Mesendoderm (in vitro differentiated cells): ENCODE results near the gene C2orf49.

ENCODE experiments used
- DNase-seq: peaks from one replicate; pipeline ENCODE4 v3.0.0; 2013
- H2AK5ac ChIP-seq: 2 replicates; pipeline ENCODE4 v1.6.1; 2013; ENCODE audit warnings: low read length, inconsistent platforms
- H2BK120ac ChIP-seq: 2 replicates; pipeline ENCODE4 v1.6.1; 2013; ENCODE audit warnings: low read depth, mild to moderate bottlenecking, low read length, moderate library complexity, mixed read lengths
- H2BK15ac ChIP-seq: replicated peaks from 2 replicates; pipeline ENCODE4 v1.6.1; 2013; ENCODE audit warnings: low read depth, mild to moderate bottlenecking, moderate library complexity
- H2BK5ac ChIP-seq: 2 replicates; pipeline ENCODE4 v1.6.1; 2013; ENCODE audit warnings: low read length, inconsistent platforms
- H3K18ac ChIP-seq: 2 replicates; pipeline ENCODE4 v1.6.1; 2013; ENCODE audit warnings: mild to moderate bottlenecking, low read length, mixed read lengths
- H3K23ac ChIP-seq: one replicate; pipeline ENCODE4 v1.6.1; 2013; ENCODE audit warnings: low read length
- H3K27ac ChIP-seq: 2 replicates; pipeline ENCODE4 v1.5.1; 2013; ENCODE audit warnings: low read depth, mild to moderate bottlenecking, inconsistent platforms, low read length, moderate library complexity
- H3K27me3 ChIP-seq: 2 replicates; pipeline ENCODE4 v1.6.1; 2013; ENCODE audit warnings: low read length, control low read depth, mild to moderate bottlenecking, inconsistent platforms; ENCODE audit not compliant: insufficient read depth, poor library complexity
- H3K36me3 ChIP-seq: 2 replicates; pipeline ENCODE4 v1.6.1; 2013; ENCODE audit warnings: low read length, inconsistent platforms; ENCODE audit not compliant: control insufficient read depth, insufficient read depth
- H3K4ac ChIP-seq: one replicate; pipeline ENCODE4 v1.6.1; 2013; ENCODE audit warnings: low read depth, mild to moderate bottlenecking, low read length, moderate library complexity
- H3K4me1 ChIP-seq: 2 replicates; pipeline ENCODE4 v1.6.1; 2013; ENCODE audit warnings: low read depth, low read length, inconsistent platforms; ENCODE audit not compliant: control insufficient read depth
- H3K4me2 ChIP-seq: 2 replicates; pipeline ENCODE4 v1.6.1; 2013; ENCODE audit warnings: low read length
- H3K4me3 ChIP-seq: 2 replicates; pipeline ENCODE4 v1.5.1; 2013; ENCODE audit warnings: mild to moderate bottlenecking, low read length
- H3K56ac ChIP-seq: one replicate; pipeline ENCODE4 v1.6.1; 2013; ENCODE audit warnings: low read length
- H3K79me1 ChIP-seq: 2 replicates; pipeline ENCODE4 v1.6.1; 2013; ENCODE audit warnings: low read length, inconsistent platforms
- H3K79me2 ChIP-seq: 2 replicates; pipeline ENCODE4 v1.6.1; 2013; ENCODE audit warnings: mild to moderate bottlenecking, low read length; ENCODE audit not compliant: control insufficient read depth, insufficient read depth
- H3K9ac ChIP-seq: 2 replicates; pipeline ENCODE4 v1.6.1; 2013; ENCODE audit warnings: low read length, inconsistent platforms
- H4K5ac ChIP-seq: one replicate; pipeline ENCODE4 v1.6.1; 2013; ENCODE audit warnings: low read length
- H4K8ac ChIP-seq: one replicate; pipeline ENCODE4 v1.6.1; 2013; ENCODE audit warnings: low read depth, mild to moderate bottlenecking, control low read depth, low read length, moderate library complexity
- WGBS: extraction: QIAGEN DNeasy Blood & Tissue Kit; methylation state at CpG from one replicate; pipeline ENCODE4 v1.1.7; 2013; ENCODE audit warnings: low lambda C conversion rate, missing lambda C conversion rate; ENCODE audit not compliant: insufficient coverage; ENCODE audit errors: extremely low coverage; 5-methylcytosine and 5-hydroxymethylcytosine counted together

The C2orf49 gene

DNA sequence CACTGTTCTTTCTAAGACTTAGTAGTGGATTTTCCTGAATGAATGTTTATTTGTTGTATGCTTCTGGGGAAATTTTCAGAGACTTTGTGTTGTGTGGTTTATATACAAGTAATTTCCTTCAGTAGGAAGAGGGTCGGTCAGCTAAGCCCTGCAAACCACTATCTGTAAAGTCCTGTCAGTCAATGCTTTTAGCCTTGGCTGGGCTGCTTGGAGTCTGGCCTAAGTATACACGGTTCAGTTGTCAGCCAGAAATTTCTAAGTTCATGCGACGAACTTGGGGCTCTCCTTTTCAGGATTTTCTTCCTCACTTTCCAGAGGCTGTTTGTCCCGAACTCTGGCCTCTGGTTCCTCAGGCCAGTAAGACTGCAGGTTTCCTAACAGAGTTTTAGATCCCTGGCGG, 21.3 kb downstream of the C2orf49 start:
- Histone ChIP-seq H3K4me2 (no peak overlapping the region), H3K4ac (no peak overlapping the region), H3K79me2 (no peaks in the 10 kb centered on the region), H3K56ac (no peak overlapping the region), H2BK120ac (no peak overlapping the region), H4K5ac (no peak overlapping the region), H3K4me1 (no peaks in the 10 kb centered on the region), H2BK15ac (no peak overlapping the region), H3K36me3 (peaks cover 2% of the 10 kb centered on the region), H3K9ac (no peak overlapping the region), H4K8ac (no peak overlapping the region), H3K4me3 (no peak overlapping the region), H3K79me1 (no peaks in the 10 kb centered on the region), H3K23ac (no peak overlapping the region), H2AK5ac (no peak overlapping the region), H3K27ac (no peak overlapping the region), H3K18ac (no peak overlapping the region), H2BK5ac (no peak overlapping the region), H3K27me3 (no peaks in the 10 kb centered on the region)
- WGBS: no CpG with 5 or more reads among the region's 6 CpGs
- DNase-seq: no peak

DNA sequence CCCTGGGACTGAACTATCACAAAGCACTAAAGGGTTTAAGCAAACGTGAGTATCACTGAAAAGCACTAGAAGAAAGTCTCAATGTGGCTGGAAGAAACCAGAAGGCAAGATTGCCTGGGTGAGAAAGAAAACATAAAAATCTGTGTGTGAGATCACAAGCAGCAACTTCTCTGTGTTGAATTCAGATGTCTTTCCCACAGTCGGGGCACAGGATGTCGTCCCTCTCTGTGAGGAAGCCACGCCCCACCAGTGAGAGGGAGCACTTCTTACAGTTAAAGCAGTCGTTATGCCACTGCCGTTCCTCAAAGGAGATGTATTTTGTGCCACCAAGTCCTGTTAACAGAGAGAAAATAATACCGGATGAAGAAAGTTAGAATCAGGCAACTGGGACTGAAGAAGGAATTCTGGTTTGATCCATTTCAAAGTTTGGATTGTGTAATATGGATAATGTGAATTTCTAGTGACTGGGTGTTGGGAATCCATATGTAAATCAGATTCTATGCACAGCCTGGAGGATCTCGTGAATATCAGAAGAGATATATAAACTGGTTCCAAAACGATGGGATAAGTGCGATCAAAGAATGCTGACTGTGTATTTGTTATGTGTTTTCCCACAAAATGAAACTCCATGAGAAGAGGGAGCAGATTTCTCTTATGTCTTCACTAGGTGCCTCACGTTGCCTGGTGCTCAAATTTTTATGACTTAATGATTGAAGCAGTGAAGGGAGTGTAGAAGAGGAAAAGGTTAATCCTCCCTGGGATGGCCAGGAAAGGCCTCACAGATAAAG, 24.0 kb downstream of the C2orf49 start:
- no peak overlapping the region for H3K27ac ChIP-seq
- H3K4me3 ChIP-seq: no peak overlapping the region
- H3K4me1 ChIP-seq: no peaks in the 10 kb centered on the region
- no peak overlapping the region for H3K4me2 ChIP-seq
- no peak overlapping the region for H3K4ac ChIP-seq
- no peak overlapping the region for H3K9ac ChIP-seq
- H4K5ac ChIP-seq: no peak overlapping the region
- H3K23ac ChIP-seq: no peak overlapping the region
- no peak overlapping the region for H2BK120ac ChIP-seq
- H3K56ac ChIP-seq: no peak overlapping the region
- H3K18ac ChIP-seq: no peak overlapping the region
- no CpG with 5 or more reads among the region's 11 CpGs for WGBS
- H4K8ac ChIP-seq: no peak overlapping the region
- peaks cover 4% of the 10 kb centered on the region for H3K36me3 ChIP-seq
- DNase-seq: no peak
- H2BK5ac ChIP-seq: no peak overlapping the region
- H3K79me1 ChIP-seq: no peaks in the 10 kb centered on the region
- no peak overlapping the region for H2BK15ac ChIP-seq
- H2AK5ac ChIP-seq: no peak overlapping the region
- H3K79me2 ChIP-seq: no peaks in the 10 kb centered on the region
- H3K27me3 ChIP-seq: no peaks in the 10 kb centered on the region

DNA sequence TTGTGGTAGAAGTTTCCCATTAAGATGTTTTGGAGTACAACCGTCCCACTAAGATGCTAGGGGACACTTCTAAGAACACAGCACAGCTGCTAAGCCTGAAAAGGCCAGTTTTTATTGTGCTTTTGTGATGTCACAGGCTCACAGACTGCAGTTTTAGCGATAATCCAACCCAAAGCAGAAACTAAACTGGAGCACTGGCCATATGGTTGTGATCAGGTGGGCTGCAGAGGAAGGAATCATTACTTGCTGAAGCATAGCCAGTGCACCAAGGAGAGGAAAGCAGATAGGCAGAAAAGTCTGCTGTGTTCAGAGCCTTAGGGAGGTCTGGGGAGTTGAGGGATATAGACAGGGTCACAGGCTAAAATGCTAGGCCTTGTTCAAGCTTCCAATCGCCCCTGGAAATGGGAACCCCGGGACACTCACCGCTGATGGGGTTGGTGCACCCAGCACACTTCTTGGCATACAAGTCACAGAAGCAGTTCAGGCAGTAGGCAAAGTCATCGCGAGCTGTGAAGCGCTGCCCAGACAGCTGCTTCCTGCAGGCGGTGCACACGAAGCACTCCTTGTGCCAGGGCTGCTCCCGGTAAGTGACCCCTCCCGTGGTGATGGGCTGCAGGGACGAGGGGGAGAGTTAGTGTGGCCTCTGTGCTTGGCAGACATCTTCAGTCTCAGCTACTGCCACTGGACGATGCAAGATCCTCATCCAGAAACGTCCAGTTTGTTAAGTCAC, 25.7 kb downstream of the C2orf49 start:
- Histone ChIP-seq H3K9ac (no peak overlapping the region), H3K79me2 (no peaks in the 10 kb centered on the region), H3K79me1 (no peaks in the 10 kb centered on the region), H2BK5ac (no peak overlapping the region), H3K4me3 (no peak overlapping the region), H4K8ac (no peak overlapping the region), H3K23ac (no peak overlapping the region), H3K4me2 (no peak overlapping the region), H3K36me3 (peaks cover 4% of the 10 kb centered on the region), H3K4ac (no peak overlapping the region), H2BK120ac (no peak overlapping the region), H2BK15ac (no peak overlapping the region), H3K18ac (no peak overlapping the region), H3K27ac (no peak overlapping the region), H4K5ac (no peak overlapping the region), H3K56ac (no peak overlapping the region), H2AK5ac (no peak overlapping the region), H3K4me1 (no peaks in the 10 kb centered on the region), H3K27me3 (no peaks in the 10 kb centered on the region)
- DNase-seq: no peak
- WGBS: no CpG with 5 or more reads among the region's 15 CpGs

DNA sequence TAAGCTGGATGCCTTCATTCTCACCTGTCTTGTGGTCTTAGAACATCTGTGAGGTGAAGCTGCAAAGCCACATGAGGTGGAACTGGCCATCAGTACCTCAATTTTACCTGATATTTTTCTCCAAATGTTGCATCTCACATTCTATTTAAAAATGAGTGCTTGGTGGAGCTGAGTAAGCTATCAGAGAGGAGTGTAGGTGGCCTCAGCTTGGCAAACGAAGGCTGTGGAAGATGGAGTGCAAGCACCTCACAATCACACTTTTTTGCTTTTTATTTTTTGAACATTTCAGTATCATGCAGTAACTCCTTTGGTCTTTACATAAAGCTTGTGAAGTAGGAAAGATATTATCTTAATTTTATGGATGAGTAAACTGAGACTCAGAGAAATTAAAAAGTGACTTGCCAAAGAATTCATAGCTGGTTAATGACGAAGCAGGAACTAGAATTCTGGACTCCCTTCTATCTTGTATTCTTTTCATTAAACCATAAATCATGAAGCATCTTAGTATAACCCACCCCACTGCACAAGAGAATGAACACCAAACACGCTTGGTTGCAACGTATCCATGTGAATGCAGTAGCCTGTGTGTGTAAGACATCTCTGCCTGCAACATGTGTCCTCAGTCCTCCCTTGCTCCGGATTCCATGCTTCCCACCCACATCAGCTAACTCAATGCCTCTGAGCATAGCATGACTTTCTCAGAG, 27.2 kb downstream of the C2orf49 start:
- Histone ChIP-seq H3K4me2 (no peak overlapping the region), H3K9ac (no peak overlapping the region), H3K23ac (no peak overlapping the region), H3K27ac (no peak overlapping the region), H2AK5ac (no peak overlapping the region), H3K79me1 (no peaks in the 10 kb centered on the region), H3K56ac (no peak overlapping the region), H3K18ac (no peak overlapping the region), H3K4me3 (no peak overlapping the region), H3K36me3 (peaks cover 4% of the 10 kb centered on the region), H2BK15ac (no peak overlapping the region), H3K4me1 (no peaks in the 10 kb centered on the region), H2BK5ac (no peak overlapping the region), H4K5ac (no peak overlapping the region), H3K79me2 (no peaks in the 10 kb centered on the region), H3K4ac (no peak overlapping the region), H4K8ac (no peak overlapping the region), H3K27me3 (no peaks in the 10 kb centered on the region), H2BK120ac (no peak overlapping the region)
- DNase-seq: no peak
- no CpG with 5 or more reads among the region's 5 CpGs for WGBS

DNA sequence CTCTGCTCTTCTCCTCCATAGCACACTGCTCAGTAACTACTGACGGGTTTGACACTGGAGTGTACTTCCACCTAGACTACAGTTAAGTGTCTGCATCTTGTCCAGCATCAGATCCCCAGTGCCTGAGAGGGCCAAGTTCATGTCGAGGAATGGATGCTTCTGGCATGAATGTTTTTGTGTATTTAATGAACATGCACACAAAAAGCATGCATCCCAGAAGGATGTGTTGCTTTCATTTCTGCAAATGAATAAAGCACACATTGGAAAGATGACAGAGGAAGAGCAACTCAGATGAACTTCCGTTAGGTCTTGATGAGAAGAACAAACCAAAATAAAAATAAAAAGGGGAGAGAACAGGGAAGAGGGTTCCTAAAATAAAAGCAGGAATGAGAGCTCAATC, 27.9 kb downstream of the C2orf49 start:
- Histone ChIP-seq H3K36me3 (peaks cover 4% of the 10 kb centered on the region), H3K9ac (no peak overlapping the region)
- no peak for DNase-seq

More for the DNA sequence above, 27.9 kb downstream of the C2orf49 start:
- Histone ChIP-seq H3K79me1 (no peaks in the 10 kb centered on the region), H3K79me2 (no peaks in the 10 kb centered on the region), H3K27me3 (no peaks in the 10 kb centered on the region), H3K18ac (no peak overlapping the region), H3K23ac (no peak overlapping the region), H3K4ac (no peak overlapping the region), H2BK15ac (no peak overlapping the region), H2BK120ac (no peak overlapping the region), H3K4me1 (no peaks in the 10 kb centered on the region), H2BK5ac (no peak overlapping the region), H3K56ac (no peak overlapping the region), H4K5ac (no peak overlapping the region), H3K4me3 (no peak overlapping the region), H3K27ac (no peak overlapping the region), H2AK5ac (no peak overlapping the region), H3K4me2 (no peak overlapping the region), H4K8ac (no peak overlapping the region)
- WGBS: no CpG with 5 or more reads among the region's 3 CpGs
